ENCODE measurements around the gene NEDD8.

The NEDD8 gene

GRCh38 chr14:24194186-24194872 is 37.8 kb downstream of the NEDD8 start:
- DNase-seq, result no peak

- no peak for DNase-seq
These were observed 39.2 kb downstream of the NEDD8 start for GRCh38 chr14:24192933-24193332.

GRCh38 chr14:24190416-24190815 is 41.8 kb downstream of the NEDD8 start:
- DNase-seq, result no peak

- DNase-seq, result no peak
These were observed 42.7 kb downstream of the NEDD8 start for GRCh38 chr14:24189460-24189859.

- DNase-seq, result no peak
These were observed 43.1 kb downstream of the NEDD8 start for GRCh38 chr14:24189059-24189375.

- peak; percentile 97 for DNase-seq
These were observed 43.7 kb downstream of the NEDD8 start, which contains the start of gene IPO4 for GRCh38 chr14:24188251-24189058. Gene IPO4 (minus strand): TSS chr14:24188816. CDS start chr14:24188787, 29 bp downstream.

- DNase-seq, result no peak
These were observed 44.6 kb downstream of the NEDD8 start for GRCh38 chr14:24187539-24187915.

- DNase-seq, result no peak
These were observed 45.2 kb downstream of the NEDD8 start for GRCh38 chr14:24186831-24187538.

- DNase-seq, result no peak
These were observed 46.4 kb downstream of the NEDD8 start for GRCh38 chr14:24185741-24186140.

GRCh38 chr14:24185026-24185425 is 47.1 kb downstream of the NEDD8 start:
- DNase-seq, result no peak

GRCh38 chr14:24184104-24184970 is 47.8 kb downstream of the NEDD8 start:
- no peak for DNase-seq

GRCh38 chr14:24183014-24183481 is 49.1 kb downstream of the NEDD8 start:
- no peak for DNase-seq

GRCh38 chr14:24182110-24182882 is 49.9 kb downstream of the NEDD8 start:
- no peak for DNase-seq

- no peak for DNase-seq
These were observed 50.6 kb downstream of the NEDD8 start for GRCh38 chr14:24181371-24182077.

GRCh38 chr14:24179961-24180796 is 52.0 kb downstream of the NEDD8 start:
- DNase-seq, result no peak

GRCh38 chr14:24179294-24179960 is 52.7 kb downstream of the NEDD8 start:
- DNase-seq, result no peak

- no peak for DNase-seq
These were observed 53.6 kb downstream of the NEDD8 start for GRCh38 chr14:24178399-24179178.

- no peak for DNase-seq
These were observed 54.3 kb downstream of the NEDD8 start for GRCh38 chr14:24177891-24178290.

Measured in CD4-positive, alpha-beta T cell treated with Interleukin-6 for 4 hours (primary cell).